RPMI7951 (cell line): Measurements from ENCODE around the gene GNA14. TPM values are rescaled to one million over a fixed set of nuclear protein-coding genes. Genes with fewer than 3 reads are reported as not detected.
A peak's percentile ranks its signal among the peaks of the same experiment; 100 is the strongest.
"Not testable (repeated sequence)": the region's sequence is repeated elsewhere in the genome, so short reads cannot be mapped to it uniquely, and the experiment has no call there.

Source experiments
- DNase-seq: peaks from one replicate; pipeline ENCODE4 v3.0.0-alpha.2; 2012; ENCODE audit warnings: low read depth
- total RNA-seq: library from RNA; depleted of rRNA; stranded (reverse); fragments of >200 nt; shearing (Covaris generic); gene quantifications from 2 replicates; pipeline ENCODE4 v1.2.3, GENCODE V29; 2014; rRNA removed

The GNA14 gene
- total RNA-seq, result 1.1 TPM in 1 of 2 replicates, not detected in the other

- no peak for DNase-seq
Observed at GRCh38 chr9:77648234-77649108, at the start of gene GNA14. Gene GNA14 (minus strand): TSS chr9:77648322. CDS start chr9:77647793, 529 bp downstream.

DNA sequence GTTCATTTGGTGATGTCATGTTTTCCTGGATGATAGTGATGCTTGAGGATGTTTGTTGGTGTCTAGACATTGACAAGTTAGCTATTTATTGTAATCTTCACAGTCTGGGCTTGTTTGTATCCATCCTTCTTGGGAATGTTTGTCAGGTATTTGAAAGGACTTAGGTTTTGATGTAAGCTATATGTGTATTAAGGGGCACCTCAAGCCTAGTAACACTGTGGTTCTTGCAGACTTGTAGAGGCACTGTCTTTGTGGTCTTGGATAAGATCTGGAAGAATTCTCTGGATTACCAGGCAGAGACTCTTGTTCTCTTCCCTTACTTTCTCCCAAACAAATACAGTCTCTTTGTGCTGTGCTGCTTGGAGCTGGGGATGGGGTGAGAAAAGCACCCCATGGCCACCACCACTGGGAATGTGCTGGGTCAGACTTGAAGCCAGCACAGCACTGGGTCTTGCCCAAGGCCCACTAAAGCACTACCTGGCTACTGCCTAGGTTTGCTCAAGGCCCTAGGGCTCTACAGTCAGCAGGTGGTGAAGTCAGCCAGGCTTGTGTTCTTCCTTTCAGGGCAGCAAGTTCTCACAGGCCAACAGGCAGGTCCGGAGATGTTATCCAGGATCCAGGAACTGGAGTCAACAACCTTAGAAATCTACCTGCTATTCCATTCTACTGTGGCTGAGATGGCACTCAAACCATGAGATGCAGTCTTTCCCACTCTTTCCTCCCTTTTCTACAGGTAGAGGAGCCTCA is 49.3 kb upstream of the GNA14 start:
- DNase-seq, result no peak

- not testable (repeated sequence) for DNase-seq
Observed at GRCh38 chr9:77690723-77691122, 42.6 kb upstream of the GNA14 start.

DNA sequence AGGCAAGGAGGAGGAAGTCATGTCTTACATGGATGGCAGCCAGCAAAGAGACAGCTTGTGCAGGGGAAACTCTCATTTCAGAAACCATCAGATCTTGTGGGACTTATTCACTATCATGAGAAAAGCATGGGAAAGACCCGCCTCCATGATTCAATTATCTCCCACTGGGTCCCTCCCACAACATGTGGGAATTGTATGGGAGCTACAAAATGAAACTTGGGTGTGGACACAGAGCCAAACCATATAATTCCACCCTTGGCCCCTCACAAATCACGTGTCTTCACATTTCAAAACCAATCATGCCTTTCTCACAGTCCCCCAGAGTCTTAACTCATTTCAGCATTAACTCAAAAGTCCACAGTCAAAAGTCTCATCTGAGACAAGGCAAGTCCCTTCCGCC is 42.0 kb upstream of the GNA14 start:
- peak; percentile 7 for DNase-seq

DNA sequence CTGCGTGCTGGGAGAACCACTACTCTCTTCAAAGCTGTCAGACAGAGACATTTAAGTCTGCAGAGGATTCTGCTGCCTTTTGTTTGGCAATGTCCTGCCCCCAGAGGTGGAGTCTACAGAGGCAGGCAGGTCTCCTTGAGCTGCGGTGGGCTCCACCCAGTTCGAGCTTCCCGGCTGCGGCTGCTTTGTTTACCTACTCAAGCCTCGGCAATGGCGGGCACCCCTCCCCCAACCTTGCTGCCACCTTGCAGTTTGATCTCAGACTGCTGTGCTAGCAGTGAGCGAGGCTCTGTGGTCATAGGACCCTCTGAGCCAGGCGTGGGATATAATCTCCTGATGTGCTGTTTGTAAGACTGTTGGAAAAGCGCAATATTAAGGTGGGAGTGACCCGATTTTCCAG is 39.6 kb upstream of the GNA14 start:
- not testable (repeated sequence) for DNase-seq

- DNase-seq, result no peak
Observed at GRCh38 chr9:77680581-77680980, 32.5 kb upstream of the GNA14 start.

DNA sequence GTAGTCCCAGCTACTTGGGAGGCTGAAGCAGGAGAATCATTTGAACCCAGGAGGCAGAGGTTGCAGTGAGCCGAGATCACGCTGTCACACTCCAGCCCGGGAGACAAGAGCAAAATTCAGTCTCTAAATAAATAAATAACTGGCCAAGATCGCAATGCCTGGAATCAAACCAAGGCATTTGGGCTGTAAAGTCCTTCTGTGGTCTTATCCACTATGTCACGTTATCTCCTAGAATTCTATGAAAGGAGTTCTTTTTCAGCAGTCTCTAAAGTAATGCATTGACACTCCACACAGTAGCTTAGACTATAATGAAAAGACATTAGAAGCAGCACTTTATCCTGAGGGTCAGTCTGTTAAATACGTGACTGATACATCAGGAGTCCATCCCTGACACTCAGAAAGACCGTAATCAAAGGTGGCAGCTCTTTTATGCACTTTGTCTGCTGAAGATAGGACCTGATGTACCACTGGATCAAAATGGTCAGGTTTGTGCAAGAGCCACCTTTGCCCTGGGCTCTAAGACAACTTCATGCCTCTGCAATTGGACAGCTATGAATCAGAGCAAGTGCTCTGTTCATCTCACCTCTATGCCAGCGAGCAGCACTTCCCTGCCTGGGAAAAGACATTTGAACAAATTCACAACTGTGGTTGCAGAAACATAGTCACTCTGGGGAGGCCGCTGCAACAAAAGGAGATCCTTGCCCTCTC is 31.7 kb upstream of the GNA14 start:
- no peak for DNase-seq

DNA sequence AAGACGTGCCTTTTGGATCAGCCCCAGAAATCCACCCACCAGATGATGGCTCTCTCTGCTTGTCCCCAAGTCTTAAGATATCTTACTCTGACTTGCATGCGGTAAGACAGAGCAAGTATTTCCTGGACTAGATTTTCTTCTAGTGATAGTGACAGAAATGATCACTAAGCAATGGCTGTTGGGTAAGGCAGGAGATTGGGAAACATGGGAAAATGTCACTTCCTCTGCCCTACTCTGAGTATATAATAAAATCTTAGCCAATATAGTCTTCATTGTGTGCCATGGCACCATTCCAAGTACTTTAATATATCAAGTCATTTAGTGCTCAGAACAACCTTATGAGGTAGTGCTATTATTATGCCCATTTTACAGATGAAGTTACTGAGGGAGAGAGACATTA is 31.0 kb upstream of the GNA14 start:
- DNase-seq, result no peak

DNA sequence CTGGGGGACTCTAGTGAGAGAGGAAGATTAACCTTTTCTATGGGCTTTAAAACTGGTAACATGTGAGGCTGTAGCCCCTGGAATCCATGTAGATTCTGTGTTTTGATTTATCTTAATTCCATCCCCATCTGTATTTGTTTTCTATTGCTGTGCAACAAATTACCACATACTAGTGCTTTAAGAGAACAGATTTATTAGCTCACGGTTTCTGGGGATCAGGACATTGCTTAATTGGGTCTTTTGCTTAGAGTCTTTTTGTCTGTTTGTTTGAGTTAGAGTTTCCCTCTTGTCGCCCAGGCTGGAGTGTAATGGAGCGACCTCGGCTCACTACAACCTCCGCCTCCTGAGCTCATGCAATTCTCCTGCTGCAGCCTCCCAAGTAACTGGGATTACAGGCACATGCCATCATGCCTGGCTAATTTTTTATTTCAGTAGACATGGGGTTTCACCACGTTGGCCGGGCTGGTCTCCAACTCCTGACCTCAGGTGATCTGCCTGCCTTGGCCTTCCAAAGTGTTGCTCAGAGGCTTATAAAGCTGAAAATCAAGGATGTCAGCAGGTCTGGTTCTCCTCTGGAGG is 29.9 kb upstream of the GNA14 start:
- DNase-seq, result no peak

DNA sequence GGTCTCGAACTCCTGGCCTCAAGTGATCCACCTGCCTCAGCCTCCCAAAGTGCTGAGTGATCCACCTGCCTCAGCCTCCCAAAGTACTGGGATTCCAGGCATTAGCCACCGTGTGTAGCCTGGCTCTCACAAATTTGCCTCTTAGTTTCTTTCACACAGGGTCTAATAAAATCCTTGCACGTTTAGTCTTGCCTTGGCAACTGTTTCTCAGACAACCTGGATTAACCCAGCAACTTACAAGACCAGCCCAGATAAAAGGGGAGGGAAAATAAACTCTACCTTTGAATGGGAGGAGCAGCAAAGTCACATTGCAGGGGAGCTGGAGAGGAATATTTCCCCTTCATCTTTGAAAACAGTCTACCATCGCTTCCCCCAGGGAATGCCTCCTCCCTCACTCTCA is 29.3 kb upstream of the GNA14 start:
- DNase-seq, result no peak

GRCh38 chr9:77673941-77674791 is 26.0 kb upstream of the GNA14 start:
- peak; percentile 9 for DNase-seq

GRCh38 chr9:77672183-77672582 is 24.1 kb upstream of the GNA14 start:
- no peak for DNase-seq

DNA sequence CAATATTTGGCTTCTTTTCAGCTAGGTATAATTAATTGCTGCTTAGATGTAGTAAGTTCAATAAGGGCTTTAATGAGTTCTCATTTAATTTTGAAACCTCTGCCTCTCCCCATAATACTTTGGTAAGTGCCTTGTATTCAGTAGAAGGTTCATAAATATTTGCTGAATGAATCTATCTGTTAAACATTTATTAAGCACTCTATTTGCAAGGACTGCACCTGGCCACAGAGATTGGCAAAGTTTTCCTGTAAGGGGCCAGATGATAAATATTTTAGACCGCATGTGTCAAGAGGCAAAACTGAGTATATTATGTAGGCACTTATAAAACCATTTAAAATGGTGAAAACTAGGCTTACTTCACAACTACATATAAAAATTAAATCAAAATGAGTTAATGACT is 19.0 kb upstream of the GNA14 start:
- DNase-seq, result no peak

DNA sequence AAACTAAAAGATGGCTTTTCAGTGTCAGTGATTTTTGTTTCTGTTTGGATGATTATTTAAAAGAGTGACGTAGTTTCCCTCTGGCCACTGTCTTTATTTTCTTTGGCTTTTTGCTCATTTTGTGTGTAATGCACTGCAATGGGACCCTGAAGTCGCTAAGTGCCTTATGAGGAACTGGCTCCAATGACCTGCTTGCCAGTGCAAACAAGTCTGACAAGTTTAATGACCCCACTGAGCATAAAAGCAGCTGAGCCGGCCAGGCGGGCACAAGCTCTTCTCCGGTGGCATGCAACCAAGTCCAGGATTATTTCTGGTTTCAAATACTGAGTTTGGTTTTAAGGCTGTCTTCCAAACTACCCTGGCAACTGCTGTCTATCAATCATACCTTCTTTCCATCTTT is 15.6 kb upstream of the GNA14 start:
- DNase-seq, result peak; percentile 16

DNA sequence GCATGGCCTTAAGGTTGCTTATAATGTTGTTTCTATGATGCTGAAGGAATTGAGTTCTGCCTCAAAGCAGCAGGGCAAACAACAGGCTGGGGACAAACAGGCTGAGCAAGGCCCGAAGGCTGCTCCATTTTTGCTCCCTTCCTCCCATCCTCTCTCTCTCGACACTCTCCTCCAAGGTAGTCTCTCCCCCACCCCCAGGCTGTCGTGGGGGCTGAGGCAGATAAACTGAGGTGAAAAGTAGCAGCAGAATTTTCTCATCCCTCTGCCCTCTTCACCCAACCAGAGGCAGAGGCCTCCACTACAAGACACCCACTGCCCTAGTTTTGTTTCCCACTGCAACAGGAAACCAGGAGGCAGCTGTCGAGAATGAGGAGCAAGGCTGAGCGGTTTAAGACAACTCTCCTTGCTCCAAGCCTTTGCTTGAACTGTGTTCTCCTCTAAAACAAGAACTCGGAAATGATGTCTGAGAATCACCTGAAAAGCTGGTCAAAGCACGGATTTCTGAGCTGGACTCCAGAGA is 13.5 kb upstream of the GNA14 start:
- no peak for DNase-seq

- no peak for DNase-seq
Observed at GRCh38 chr9:77659926-77660325, 11.8 kb upstream of the GNA14 start.

DNA sequence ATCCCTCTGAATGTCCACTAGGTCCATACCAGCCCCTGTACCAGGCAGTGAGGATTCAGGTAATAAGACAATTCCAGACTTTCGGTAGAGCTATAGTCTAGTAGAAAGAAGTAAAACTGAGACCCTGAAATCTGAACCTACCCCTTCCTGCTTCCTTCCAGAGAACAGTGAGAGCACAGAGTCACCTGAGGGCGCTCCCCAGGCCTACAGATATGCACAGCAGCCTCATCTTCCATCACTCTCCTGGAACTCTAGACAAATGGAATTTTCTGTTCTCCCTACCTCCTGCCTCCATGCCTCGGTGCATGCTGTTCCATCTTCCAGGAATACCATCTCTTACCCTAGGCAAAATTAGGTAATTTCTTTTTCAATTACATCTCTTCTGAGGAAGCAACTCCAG is 3.1 kb upstream of the GNA14 start:
- DNase-seq, result no peak

DNA sequence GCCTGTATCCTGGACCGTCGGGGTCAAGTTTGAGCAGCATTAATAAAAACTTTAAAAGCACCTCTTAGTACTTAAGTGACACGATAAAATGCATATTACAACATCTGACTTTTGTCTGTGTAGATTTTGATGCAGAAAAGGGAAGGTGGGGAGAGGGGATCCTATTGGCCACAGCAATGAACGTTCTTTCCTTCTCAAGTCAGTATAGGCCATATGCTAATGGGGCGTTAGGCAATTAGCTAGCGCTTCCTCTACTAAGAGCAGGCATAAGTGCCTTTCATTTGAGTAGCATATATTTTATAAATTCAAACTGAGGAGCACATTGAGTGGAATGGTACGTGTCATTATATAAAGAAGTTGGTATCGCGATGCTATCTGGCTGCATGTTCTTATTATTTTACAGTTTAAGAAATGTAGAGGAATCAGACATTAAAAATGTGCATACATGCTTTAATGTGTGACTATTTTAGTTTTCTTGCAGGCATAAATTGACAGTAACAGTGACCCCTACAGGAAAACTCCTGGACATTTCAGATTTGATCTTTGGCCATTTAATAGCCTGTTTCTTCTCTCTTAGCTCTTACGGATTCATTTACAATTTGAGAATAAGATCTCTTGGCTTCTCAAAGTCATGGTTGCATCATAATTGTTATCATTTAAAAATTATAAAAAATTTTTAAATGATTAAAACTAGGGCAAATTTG is 1.1 kb upstream of the GNA14 start:
- DNase-seq, result peak; percentile 18

DNA sequence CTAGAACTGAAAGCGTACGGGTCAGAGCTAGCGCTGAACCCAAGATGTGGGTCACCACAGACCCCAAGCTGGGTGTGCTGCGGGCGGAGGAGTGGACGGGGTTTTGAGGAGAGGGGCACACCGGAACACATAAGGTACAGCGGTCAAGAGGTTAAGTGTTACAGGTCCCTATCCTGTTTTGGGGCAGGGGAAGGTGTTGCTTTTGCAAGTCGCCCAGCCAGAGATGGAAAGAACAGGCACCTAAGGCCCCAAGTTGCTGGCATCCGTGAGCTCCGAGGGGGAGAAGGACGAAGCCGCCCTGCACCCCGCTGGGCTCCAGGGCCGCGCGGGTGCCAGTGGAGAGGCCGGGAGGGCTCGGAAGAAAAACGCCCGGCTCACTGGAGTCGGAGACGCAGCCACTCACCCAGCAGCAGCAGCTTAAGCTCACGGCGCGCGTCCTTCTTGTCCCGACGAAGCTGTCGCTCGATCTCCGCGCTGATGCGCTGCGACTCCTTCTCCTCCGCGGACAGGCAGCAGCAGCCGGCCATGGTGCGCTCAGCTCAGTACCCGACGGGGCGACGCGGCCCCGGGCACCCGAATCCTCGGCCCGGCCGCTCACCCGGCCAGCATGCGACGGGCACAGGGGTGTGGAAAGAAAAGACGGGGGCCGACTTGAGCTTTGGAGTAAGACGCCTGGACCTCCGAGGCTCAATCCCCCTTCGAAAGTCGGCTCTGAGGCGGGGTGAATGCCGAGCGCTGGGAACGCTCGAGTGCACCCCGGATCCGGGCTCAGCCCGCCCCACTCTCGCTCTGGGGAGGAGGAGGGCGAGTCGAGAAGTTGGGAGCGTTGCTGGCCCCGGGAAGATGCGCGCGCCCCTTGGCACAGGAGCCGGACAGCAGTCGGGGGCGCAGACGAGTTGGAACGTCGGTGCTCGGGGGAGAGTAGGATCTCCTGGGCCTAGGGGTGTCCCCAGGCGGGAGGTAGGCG is 572 bp downstream of the GNA14 start:
- no peak for DNase-seq
